Ishikawa (cell line): ENCODE results near the gene JCAD.

Experiments
- CEBPB ChIP-seq: IDR thresholded peaks from 2 replicates; pipeline ENCODE4 v1.6.1; 2012
- CREB1 ChIP-seq: IDR thresholded peaks from 2 replicates; pipeline ENCODE4 v1.6.1; 2012; ENCODE audit warnings: low read depth
- TAF1 ChIP-seq: IDR thresholded peaks from 2 replicates; pipeline ENCODE4 v1.6.1; 2012; ENCODE audit warnings: low read depth, mild to moderate bottlenecking
- TCF12 ChIP-seq: IDR thresholded peaks from 2 replicates; pipeline ENCODE4 v1.6.1; 2012; ENCODE audit warnings: low read depth

DNA sequence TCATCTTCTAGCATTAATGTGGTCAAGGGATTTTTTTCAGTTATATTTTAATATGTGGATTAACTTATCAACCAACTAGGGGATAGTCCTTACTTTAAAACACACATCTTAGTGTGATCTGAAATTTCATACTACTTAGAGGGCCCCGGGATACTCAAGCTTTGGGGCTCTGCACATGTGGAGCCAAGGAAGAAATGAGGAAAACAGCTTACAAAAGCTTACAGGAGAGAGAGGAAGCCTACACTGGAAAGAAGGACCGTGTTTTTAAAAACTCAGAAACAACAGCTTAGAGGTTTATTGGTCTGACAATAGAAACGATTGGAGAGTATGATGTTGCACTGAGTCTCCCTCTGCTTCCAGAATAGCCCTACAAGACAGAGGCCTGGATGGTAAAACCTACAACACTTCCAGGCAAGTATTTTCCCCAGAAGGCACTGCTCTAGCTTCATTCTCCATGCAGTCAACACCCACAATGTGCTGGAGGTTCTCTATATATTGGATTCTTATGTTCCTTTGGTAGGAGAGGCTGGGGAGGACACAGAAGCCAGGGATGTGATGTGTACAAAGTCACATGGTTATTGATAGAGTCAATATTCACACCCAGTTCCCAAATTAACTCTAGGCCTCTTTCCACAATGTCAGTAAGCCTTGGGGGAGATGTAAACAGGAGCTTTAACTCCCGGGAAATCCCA, 47.3 kb downstream of the JCAD start:
- TF ChIP-seq CEBPB (no peak), CREB1 (no peak), TAF1 (no peak), TCF12 (no peak)
